GM19372 (cell line): ENCODE results near the gene KCTD19.

ENCODE experiments used
- ATAC-seq: cut with Tn5 transposase; IDR thresholded peaks from one replicate; pipeline ENCODE4 v1.9.1; 2021; ENCODE audit warnings: mild to moderate bottlenecking, low read depth, moderate library complexity; ENCODE audit not compliant: unreplicated experiment

KCTD19 gene

GRCh38 chr16:67264866-67265265, 61.7 kb downstream of the KCTD19 start:
- no peak for ATAC-seq

GRCh38 chr16:67264277-67264676, 62.3 kb downstream of the KCTD19 start:
- ATAC-seq, result no peak

GRCh38 chr16:67263201-67263600, 63.3 kb downstream of the KCTD19 start:
- no peak for ATAC-seq

GRCh38 chr16:67260426-67261063, 66.0 kb downstream of the KCTD19 start:
- no peak for ATAC-seq

- no peak for ATAC-seq
Observed at GRCh38 chr16:67259705-67260104, 66.8 kb downstream of the KCTD19 start.

GRCh38 chr16:67258161-67258835, 68.2 kb downstream of the KCTD19 start:
- no peak for ATAC-seq

- no peak for ATAC-seq
Observed at GRCh38 chr16:67257486-67258160, 68.9 kb downstream of the KCTD19 start.

GRCh38 chr16:67256701-67257230, 69.8 kb downstream of the KCTD19 start:
- ATAC-seq, result no peak

GRCh38 chr16:67255553-67256221, 70.9 kb downstream of the KCTD19 start:
- ATAC-seq, result no peak

GRCh38 chr16:67254801-67255552, 71.6 kb downstream of the KCTD19 start:
- ATAC-seq, result no peak

- no peak for ATAC-seq
Observed at GRCh38 chr16:67252609-67253497, 73.7 kb downstream of the KCTD19 start.

GRCh38 chr16:67250045-67250327, 76.6 kb downstream of the KCTD19 start:
- no peak for ATAC-seq

- ATAC-seq, result no peak
Observed at GRCh38 chr16:67249178-67250044, 77.1 kb downstream of the KCTD19 start.

- ATAC-seq, result no peak
Observed at GRCh38 chr16:67248401-67249177, 78.0 kb downstream of the KCTD19 start, which contains the start of gene SLC9A5. Gene SLC9A5 (plus strand): TSS chr16:67248979. CDS start chr16:67249015, 36 bp downstream.

- no peak for ATAC-seq
Observed at GRCh38 chr16:67248073-67248400, 78.5 kb downstream of the KCTD19 start.

- peak; percentile 52 for ATAC-seq
Observed at GRCh38 chr16:67247192-67248072, 79.1 kb downstream of the KCTD19 start, which contains the start of gene FHOD1. Gene FHOD1 (minus strand): TSS chr16:67247481. CDS start chr16:67247410, 71 bp downstream.

- ATAC-seq, result peak; percentile 22
Observed at GRCh38 chr16:67246756-67247191, 79.8 kb downstream of the KCTD19 start.
